Dermis microvascular lymphatic vessel endothelial cell (primary cell): ENCODE results near the gene EIPR1. TPM values are rescaled to one million over a fixed set of nuclear protein-coding genes. Genes with fewer than 3 reads are reported as not detected.
A peak's percentile ranks its signal among the peaks of the same experiment; 100 is the strongest.
"Not testable (repeated sequence)": the region's sequence is repeated elsewhere in the genome, so short reads cannot be mapped to it uniquely, and the experiment has no call there.

Experiments used
- DNase-seq, 2 donors: peaks; one replicate each; pipeline versions ENCODE4 v3.0.0 to v3.0.0-alpha.2; 2010; ENCODE audit warnings: low read depth in 2 of 2
- total RNA-seq: library from RNA; depleted of rRNA; stranded (reverse); fragments of >200 nt; gene quantifications from 2 replicates; pipeline ENCODE4 v1.2.1, GENCODE V29; 2014

The EIPR1 gene
- total RNA-seq, 1 donor from 2014 or later: 28.8 TPM

GRCh38 chr2:3219536-3219935 is 158.1 kb downstream of the EIPR1 start:
- no peak for DNase-seq

- no peak for DNase-seq
These were observed 160.0 kb downstream of the EIPR1 start for GRCh38 chr2:3217646-3218045.

- DNase-seq: no peak
These were observed 160.7 kb downstream of the EIPR1 start for GRCh38 chr2:3216841-3217495.

DNA sequence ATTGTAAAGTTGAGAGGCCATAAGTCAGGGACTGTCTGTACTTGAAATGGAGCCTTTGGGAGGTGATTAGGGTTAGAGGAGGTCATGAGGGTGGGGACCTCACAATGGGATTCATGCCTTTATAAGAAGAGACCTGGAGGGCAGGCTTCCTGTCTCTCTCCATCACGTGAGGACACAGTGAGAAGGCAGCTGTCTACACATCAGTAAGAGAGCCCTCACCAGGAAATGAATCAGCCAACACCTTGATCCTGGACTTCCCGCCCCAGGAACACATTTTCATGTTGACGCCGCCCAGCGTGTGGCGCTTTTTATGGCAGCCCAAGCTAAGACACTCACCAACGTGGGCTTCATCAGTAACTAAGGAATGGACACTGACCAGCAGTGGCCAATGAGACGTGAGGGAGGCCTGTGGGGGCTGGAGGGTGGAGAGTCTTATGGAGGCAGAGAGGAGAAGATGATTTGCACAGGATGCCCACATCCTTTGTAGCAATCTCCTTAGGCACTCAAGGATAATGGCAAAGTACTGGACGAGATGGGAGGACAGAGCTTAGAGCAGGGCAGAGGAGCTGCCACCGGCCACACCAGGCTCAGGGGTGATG is 162.7 kb downstream of the EIPR1 start:
- peak in 1 of 2 donors; percentile 42 for DNase-seq

- DNase-seq: no peak
These were observed 163.6 kb downstream of the EIPR1 start for GRCh38 chr2:3214065-3214464.

DNA sequence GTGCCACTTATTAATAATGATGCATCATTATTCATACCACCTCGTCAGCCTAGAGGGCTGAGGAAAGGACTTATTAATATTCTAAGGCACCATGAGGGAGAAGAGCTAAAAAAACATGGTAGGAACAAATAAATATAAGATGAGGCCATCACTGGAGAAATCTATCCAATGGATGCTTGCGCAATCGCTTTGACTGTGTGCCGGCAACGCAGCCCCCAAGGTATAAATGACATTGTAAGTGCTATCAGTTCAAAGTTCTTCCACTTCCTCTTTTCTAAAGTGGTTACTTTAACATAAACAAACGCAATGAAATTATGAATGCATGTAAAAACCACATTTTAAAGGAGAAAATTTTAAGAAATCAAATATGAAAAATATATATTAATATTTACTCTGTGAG is 164.6 kb downstream of the EIPR1 start:
- no peak for DNase-seq

GRCh38 chr2:3212061-3212362 is 165.6 kb downstream of the EIPR1 start:
- no peak for DNase-seq

DNA sequence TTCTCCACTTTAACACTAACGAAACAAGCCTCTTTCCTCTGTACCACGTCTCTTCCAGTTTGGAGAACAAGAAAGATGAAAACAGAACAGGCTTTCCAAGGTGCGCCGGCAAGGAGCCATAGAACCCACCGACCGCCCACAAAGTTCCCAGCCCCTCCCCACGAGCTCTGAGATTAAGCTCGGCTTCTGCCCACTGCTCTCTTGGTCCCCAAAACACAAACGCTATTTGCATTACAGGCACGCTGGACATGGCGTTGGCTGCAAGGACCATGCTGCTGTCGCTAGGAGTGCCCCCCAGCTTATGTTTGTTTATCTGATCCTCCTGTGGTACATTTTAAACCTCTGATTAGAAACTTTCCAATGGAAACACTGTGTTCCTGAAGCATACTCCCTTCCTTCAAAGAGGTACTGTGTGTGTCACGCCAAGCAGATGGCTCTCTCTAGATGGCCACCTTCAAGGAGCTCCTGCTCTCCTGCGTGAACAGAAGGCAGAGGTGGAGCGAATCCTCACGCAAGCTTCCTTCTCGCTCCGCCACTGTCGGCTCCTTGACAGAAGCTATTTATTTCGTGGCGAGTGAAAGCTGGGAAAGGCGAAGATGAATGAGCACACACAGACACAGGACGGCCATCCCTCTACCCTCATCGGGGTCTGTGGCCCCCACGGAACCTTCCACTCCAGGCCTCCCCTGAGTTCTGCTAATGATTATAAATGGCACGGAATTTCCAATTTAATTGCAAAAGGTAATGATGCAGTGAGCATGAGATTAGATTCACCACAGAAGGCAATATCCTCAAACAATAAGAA is 166.2 kb downstream of the EIPR1 start:
- DNase-seq: no peak

- no peak for DNase-seq
These were observed 167.4 kb downstream of the EIPR1 start for GRCh38 chr2:3210257-3210656.

- DNase-seq: no peak
These were observed 168.4 kb downstream of the EIPR1 start for GRCh38 chr2:3209258-3209657.

DNA sequence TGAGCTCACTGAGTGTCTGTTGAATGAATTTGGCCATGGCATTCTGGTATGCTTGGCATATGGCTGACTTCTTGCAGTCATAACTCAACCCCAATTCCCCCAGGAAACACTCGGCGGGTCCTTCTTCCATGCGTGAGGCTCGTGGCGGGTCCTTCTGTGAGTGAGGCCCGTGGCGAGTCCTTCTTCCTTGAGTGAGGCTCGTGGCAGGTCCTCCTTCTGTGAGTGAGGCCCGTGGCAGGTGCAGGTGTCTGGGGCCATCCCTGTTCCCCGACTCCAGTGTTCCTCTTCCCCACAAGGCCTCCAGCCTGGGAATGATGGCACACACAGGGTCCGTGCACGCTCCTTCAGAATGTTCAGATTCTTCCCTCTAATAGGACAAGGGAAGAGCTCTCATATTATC is 169.0 kb downstream of the EIPR1 start:
- no peak for DNase-seq

DNA sequence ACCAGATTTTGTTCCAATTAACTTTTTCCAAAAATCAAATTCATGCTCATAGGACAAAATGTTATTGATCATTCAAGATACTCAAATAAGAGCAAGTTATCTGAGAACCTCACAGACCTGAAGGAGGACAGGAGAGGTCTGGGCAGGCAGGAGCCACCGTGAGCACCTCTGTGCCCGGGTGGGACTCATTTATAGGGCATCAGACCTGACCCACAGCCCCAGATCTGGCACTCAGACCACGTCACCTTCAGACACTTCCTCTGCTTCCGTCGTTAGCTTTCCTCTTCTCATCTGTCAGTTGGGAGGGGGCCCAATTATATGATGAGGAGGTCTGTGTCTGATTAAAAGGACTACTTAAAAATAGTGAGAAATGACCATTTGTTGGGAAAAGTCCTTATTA is 169.4 kb downstream of the EIPR1 start:
- no peak for DNase-seq

- DNase-seq: no peak
These were observed 170.5 kb downstream of the EIPR1 start for GRCh38 chr2:3207091-3207491.

DNA sequence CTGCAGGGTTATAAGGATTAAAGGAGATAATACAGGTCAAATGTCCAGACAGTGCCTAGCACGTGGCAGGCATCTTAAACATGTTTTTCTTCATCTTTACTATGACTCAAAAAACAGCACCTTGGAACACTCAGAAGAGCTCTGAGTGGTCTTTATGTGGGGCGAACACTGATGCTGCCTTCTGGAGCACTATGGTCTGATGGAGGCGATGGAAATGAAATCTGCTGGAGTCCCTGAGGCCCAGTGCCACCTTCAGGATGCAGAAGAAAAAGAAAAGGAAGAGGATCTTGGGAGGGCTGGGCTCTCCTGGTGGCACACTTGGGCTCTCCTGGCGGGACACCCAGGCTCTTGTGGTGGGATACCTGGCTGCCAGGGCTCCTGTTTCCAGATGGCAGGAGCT is 171.8 kb downstream of the EIPR1 start:
- no peak for DNase-seq

GRCh38 chr2:3204031-3204821 is 173.4 kb downstream of the EIPR1 start:
- DNase-seq: no peak

GRCh38 chr2:3203497-3204019 is 174.1 kb downstream of the EIPR1 start:
- no peak for DNase-seq

GRCh38 chr2:3202926-3203325 is 174.7 kb downstream of the EIPR1 start:
- no peak for DNase-seq

DNA sequence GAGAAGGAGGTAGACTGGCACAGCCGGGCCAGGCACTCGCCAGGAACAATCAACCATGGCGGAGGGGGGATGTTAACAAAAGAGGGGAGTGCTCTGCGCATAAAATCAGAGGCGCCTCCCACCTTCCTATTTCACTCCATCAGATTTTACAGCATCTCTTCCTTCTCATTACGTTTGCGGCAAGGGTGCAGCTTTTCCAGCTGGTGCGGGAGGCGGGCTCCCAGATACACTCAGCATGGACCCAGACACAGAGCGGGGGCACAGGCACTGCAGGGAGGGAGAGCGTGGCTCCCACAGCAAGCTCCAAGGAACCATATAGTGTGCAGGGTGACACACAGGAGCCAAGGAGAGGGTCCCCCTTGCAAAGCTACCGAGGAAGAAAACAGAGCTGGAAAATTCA is 176.3 kb downstream of the EIPR1 start:
- no peak for DNase-seq

- peak; percentile 19 to 52 for DNase-seq
These were observed 177.1 kb downstream of the EIPR1 start for GRCh38 chr2:3200420-3200939.

GRCh38 chr2:3199627-3200345 is 177.8 kb downstream of the EIPR1 start:
- no peak for DNase-seq

DNA sequence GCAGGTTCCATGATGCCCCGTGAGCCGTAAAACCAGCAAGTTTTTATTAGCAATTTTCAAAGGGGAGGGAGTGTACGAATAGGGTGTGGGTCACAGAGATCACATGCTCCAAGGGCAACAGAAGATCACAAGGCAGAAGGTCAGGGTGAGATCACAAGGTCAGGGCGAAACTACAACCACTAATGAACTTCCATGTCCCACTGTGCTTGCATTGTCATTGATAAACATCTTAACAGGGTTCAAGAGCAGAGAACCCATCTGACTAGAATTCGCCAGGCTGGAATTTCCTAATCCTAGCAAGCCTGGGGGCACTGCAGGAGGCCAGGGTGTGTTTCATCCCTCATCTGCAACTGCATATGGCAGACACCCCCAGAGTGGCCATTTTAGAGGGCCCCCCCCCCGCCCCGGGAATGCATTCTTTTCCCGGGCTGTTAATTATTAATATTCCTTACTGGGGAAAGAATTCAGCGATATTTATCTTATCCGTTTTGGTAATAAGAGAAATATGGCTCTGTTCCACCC is 178.9 kb downstream of the EIPR1 start:
- DNase-seq: not testable (repeated sequence)
